ENCODE measurements around the gene EXOC2.

DNA sequence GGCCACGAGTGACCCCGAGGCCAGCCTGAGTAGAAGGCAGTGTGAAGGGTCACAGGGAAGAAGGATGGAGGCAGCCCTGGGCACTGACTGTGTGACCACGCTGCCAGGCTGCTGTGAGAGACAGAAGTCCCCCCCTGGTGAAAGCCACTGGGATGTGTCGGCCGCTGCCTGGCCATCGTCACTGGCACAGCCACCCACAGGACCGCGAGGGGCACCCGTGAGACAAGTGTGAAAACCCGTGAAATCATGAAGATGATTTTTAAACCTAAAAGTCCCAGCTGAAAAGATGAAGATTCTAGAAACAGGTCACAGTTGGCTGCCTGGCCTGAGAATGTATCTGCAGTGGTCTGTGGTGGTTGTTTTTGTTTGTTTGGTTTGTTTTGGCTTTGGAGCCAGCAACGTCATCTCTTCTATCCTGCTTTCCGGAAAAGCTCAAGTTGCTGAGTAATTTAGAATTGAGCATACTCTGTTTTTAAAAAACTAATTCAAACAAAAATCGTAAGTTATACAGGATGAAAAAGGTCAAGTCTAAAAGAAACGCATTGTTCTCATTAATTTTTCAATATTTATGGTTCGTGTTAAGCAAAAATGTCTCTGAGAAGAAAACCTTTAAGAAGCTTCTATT is 130.8 kb downstream of the EXOC2 start:
- TF ChIP-seq, protein P1, sequence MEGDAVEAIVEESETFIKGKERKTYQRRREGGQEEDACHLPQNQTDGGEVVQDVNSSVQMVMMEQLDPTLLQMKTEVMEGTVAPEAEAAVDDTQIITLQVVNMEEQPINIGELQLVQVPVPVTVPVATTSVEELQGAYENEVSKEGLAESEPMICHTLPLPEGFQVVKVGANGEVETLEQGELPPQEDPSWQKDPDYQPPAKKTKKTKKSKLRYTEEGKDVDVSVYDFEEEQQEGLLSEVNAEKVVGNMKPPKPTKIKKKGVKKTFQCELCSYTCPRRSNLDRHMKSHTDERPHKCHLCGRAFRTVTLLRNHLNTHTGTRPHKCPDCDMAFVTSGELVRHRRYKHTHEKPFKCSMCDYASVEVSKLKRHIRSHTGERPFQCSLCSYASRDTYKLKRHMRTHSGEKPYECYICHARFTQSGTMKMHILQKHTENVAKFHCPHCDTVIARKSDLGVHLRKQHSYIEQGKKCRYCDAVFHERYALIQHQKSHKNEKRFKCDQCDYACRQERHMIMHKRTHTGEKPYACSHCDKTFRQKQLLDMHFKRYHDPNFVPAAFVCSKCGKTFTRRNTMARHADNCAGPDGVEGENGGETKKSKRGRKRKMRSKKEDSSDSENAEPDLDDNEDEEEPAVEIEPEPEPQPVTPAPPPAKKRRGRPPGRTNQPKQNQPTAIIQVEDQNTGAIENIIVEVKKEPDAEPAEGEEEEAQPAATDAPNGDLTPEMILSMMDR (conservative IDR thresholded peaks at IDR 0.05; ENCODE audit: low read length) = no peak
- no peak for TF ChIP-seq EZH2phosphoT487 (IDR thresholded peaks at IDR 0.05; ENCODE audit: borderline replicate concordance, low read depth, low read length)

Measured in OCI-LY7 (cell line).